ENCODE results near the gene FOXD1.
"Not testable (repeated sequence)": the region's sequence is repeated elsewhere in the genome, so short reads cannot be mapped to it uniquely, and the experiment has no call there.

FOXD1 gene

GRCh38 chr5:73422164-73422563 lies 26.4 kb downstream of the FOXD1 start:
- DNase-seq (ENCODE audit: low read depth), result no peak
- no peak overlapping the region for H3K4me3 ChIP-seq (ENCODE audit: low read depth, low read length)

- DNase-seq (ENCODE audit: low read depth), result no peak
- H3K4me3 ChIP-seq (ENCODE audit: low read depth, low read length), result no peak overlapping the region
Measured at GRCh38 chr5:73420666-73421065, 27.9 kb downstream of the FOXD1 start.

- H3K4me3 ChIP-seq (ENCODE audit: low read depth, low read length), result peak overlapping the region; percentile 35
- DNase-seq (ENCODE audit: low read depth), result peak; percentile 65
Measured at GRCh38 chr5:73419465-73420390, 28.8 kb downstream of the FOXD1 start.

GRCh38 chr5:73419117-73419464 lies 29.5 kb downstream of the FOXD1 start:
- no peak for DNase-seq (ENCODE audit: low read depth)
- H3K4me3 ChIP-seq (ENCODE audit: low read depth, low read length), result no peak overlapping the region

- no peak overlapping the region for H3K4me3 ChIP-seq (ENCODE audit: low read depth, low read length)
- DNase-seq (ENCODE audit: low read depth), result no peak
Measured at GRCh38 chr5:73418244-73418691, 30.3 kb downstream of the FOXD1 start.

- DNase-seq (ENCODE audit: low read depth), result peak; percentile 37
- H3K4me3 ChIP-seq (ENCODE audit: low read depth, low read length), result no peak overlapping the region
Measured at GRCh38 chr5:73417303-73418034, 31.1 kb downstream of the FOXD1 start.

- DNase-seq (ENCODE audit: low read depth), result no peak
- no peak overlapping the region for H3K4me3 ChIP-seq (ENCODE audit: low read depth, low read length)
Measured at GRCh38 chr5:73415617-73416016, 33.0 kb downstream of the FOXD1 start.

GRCh38 chr5:73415171-73415570 lies 33.4 kb downstream of the FOXD1 start:
- no peak overlapping the region for H3K4me3 ChIP-seq (ENCODE audit: low read depth, low read length)
- no peak for DNase-seq (ENCODE audit: low read depth)

- H3K4me3 ChIP-seq (ENCODE audit: low read depth, low read length), result no peak overlapping the region
- DNase-seq (ENCODE audit: low read depth), result peak; percentile 53
Measured at GRCh38 chr5:73412597-73412988, 36.0 kb downstream of the FOXD1 start.

- H3K4me3 ChIP-seq (ENCODE audit: low read depth, low read length), result no peak overlapping the region
- no peak for DNase-seq (ENCODE audit: low read depth)
Measured at GRCh38 chr5:73411936-73412596, 36.5 kb downstream of the FOXD1 start.

- not testable (repeated sequence) for H3K4me3 ChIP-seq (ENCODE audit: low read depth, low read length); DNase-seq (ENCODE audit: low read depth)
Measured at GRCh38 chr5:73409927-73410326, 38.6 kb downstream of the FOXD1 start.

GRCh38 chr5:73405691-73406090 lies 42.9 kb downstream of the FOXD1 start:
- no peak overlapping the region for H3K4me3 ChIP-seq (ENCODE audit: low read depth, low read length)
- DNase-seq (ENCODE audit: low read depth), result no peak

- no peak overlapping the region for H3K4me3 ChIP-seq (ENCODE audit: low read depth, low read length)
- no peak for DNase-seq (ENCODE audit: low read depth)
Measured at GRCh38 chr5:73399775-73400174, 48.8 kb downstream of the FOXD1 start.

All from skeletal muscle cell (primary cell).